Measurements from ENCODE around the gene HDAC7.
"Not testable (repeated sequence)": the region's sequence is repeated elsewhere in the genome, so short reads cannot be mapped to it uniquely, and the experiment has no call there.

HDAC7 gene

GRCh38 chr12:47816403-47817271 is 3.1 kb downstream of the HDAC7 start:
- Mint-ChIP-seq H3K36me3 (ENCODE audit: low read depth) (peaks cover 70% of the 10 kb centered on the region), H3K4me3 (peak overlapping the region; percentile 96), H3K27me3 (no peaks in the 10 kb centered on the region), H3K4me1 (ENCODE audit: low read depth) (peaks cover 74% of the 10 kb centered on the region), H3K27ac (peak overlapping the region; percentile 99), H3K9me3 (peaks cover 3% of the 10 kb centered on the region)
- no peak for DNase-seq

GRCh38 chr12:47815447-47815846 is 4.3 kb downstream of the HDAC7 start:
- not testable (repeated sequence) for H3K27me3 Mint-ChIP-seq, H3K9me3 Mint-ChIP-seq, DNase-seq
- peaks cover 75% of the 10 kb centered on the region for H3K4me1 Mint-ChIP-seq (ENCODE audit: low read depth)
- H3K4me3 Mint-ChIP-seq = peak overlapping the region; percentile 96
- peaks cover 80% of the 10 kb centered on the region for H3K36me3 Mint-ChIP-seq (ENCODE audit: low read depth)
- peak overlapping the region; percentile 99 for H3K27ac Mint-ChIP-seq

- Mint-ChIP-seq H3K27me3 (no peaks in the 10 kb centered on the region), H3K27ac (peak overlapping the region; percentile 99), H3K9me3 (peaks cover 3% of the 10 kb centered on the region), H3K4me1 (ENCODE audit: low read depth) (peaks cover 79% of the 10 kb centered on the region), H3K36me3 (ENCODE audit: low read depth) (peaks cover 84% of the 10 kb centered on the region), H3K4me3 (peak overlapping the region; percentile 96)
- DNase-seq = peak; percentile 60
Observed at GRCh38 chr12:47814539-47815170, 5.0 kb downstream of the HDAC7 start.

- peaks cover 3% of the 10 kb centered on the region for H3K9me3 Mint-ChIP-seq
- H3K4me3 Mint-ChIP-seq = peak overlapping the region; percentile 96
- no peaks in the 10 kb centered on the region for H3K27me3 Mint-ChIP-seq
- peaks cover 82% of the 10 kb centered on the region for H3K36me3 Mint-ChIP-seq (ENCODE audit: low read depth)
- peak; percentile 58 for DNase-seq
- peak overlapping the region; percentile 99 for H3K27ac Mint-ChIP-seq
- H3K4me1 Mint-ChIP-seq (ENCODE audit: low read depth) = peaks cover 86% of the 10 kb centered on the region
Observed at GRCh38 chr12:47813511-47814196, 6.0 kb downstream of the HDAC7 start.

- peak overlapping the region; percentile 96 for H3K4me3 Mint-ChIP-seq
- peaks cover 92% of the 10 kb centered on the region for H3K4me1 Mint-ChIP-seq (ENCODE audit: low read depth)
- peaks cover 77% of the 10 kb centered on the region for H3K36me3 Mint-ChIP-seq (ENCODE audit: low read depth)
- DNase-seq = peak; percentile 94
- peaks cover 3% of the 10 kb centered on the region for H3K9me3 Mint-ChIP-seq
- H3K27ac Mint-ChIP-seq = peak overlapping the region; percentile 99
- H3K27me3 Mint-ChIP-seq = no peaks in the 10 kb centered on the region
Observed at GRCh38 chr12:47812797-47813510, 6.7 kb downstream of the HDAC7 start.

DNA sequence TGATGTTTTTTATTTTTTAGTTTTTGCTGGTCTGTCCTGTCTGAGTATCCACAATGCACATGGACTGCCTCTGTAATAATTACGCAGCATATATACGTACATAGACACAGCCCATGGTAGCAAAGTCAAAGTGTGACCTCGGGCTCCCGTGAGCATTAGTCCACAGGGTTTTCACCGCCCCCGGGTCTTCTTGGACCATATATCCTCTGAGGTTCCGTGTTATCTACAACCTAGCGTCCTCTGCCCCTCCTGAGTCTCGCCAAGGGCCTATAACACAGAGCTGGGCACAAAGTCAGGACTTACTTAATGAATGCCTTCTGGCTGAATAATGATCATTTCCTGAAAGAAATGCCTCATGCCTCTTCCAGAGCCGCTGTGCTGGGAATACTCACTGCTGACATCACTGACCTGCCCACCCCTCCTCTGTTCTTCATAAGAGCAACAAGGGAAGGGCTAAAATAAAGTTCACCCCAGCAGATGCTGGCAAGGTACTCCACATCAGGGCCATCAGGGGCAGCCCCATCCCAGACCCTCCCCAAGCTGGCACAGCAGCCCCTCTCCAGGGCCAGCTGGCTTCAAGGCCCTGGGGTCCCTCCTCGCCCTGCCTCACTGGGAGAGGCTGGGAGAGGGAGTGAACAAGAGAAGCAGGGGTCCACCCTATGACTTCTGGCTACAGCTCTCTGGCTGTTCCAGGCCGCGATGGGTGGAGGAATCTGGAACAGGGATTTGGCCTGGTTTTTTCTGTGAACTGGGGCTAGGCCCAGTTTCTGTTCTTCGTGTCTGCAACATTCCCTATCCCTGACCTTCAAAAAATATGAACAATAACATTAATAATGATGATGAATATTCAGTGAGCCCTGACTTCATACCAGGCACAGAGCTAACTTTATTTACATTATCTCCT is 7.9 kb downstream of the HDAC7 start:
- H3K9me3 Mint-ChIP-seq = peaks cover 3% of the 10 kb centered on the region
- peaks cover 93% of the 10 kb centered on the region for H3K4me1 Mint-ChIP-seq (ENCODE audit: low read depth)
- DNase-seq = no peak
- peaks cover 76% of the 10 kb centered on the region for H3K36me3 Mint-ChIP-seq (ENCODE audit: low read depth)
- H3K27me3 Mint-ChIP-seq = no peaks in the 10 kb centered on the region
- H3K4me3 Mint-ChIP-seq = peak overlapping the region; percentile 96
- peak overlapping the region; percentile 99 for H3K27ac Mint-ChIP-seq

GRCh38 chr12:47811072-47811396 is 8.7 kb downstream of the HDAC7 start:
- Mint-ChIP-seq H3K36me3 (ENCODE audit: low read depth) (peaks cover 78% of the 10 kb centered on the region), H3K27ac (peak overlapping the region; percentile 99), H3K9me3 (peaks cover 3% of the 10 kb centered on the region), H3K4me1 (ENCODE audit: low read depth) (peaks cover 93% of the 10 kb centered on the region), H3K27me3 (no peaks in the 10 kb centered on the region), H3K4me3 (peak overlapping the region; percentile 96)
- no peak for DNase-seq

DNA sequence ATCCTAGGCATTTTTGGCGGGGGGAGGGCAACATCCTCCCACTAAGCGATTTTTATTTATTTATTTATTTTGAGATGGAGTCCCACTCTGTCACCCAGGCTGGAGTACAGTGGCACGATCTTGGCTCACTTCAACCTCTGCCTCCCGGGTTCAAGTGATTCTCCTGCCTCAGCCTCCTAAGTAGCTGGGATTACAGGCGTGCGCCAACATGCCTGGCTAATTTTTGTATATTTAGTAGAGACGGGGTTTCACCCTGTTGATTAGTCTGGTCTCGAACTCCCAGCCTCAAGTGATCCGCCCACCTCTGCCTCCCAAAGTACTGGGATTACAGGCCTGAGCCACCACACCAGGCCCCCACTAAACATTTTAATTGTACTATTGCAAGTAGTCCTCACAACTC is 10.2 kb downstream of the HDAC7 start:
- peak overlapping the region; percentile 99 for H3K27ac Mint-ChIP-seq
- DNase-seq, H3K27me3 Mint-ChIP-seq, H3K9me3 Mint-ChIP-seq: not testable (repeated sequence)
- H3K36me3 Mint-ChIP-seq (ENCODE audit: low read depth) = peaks cover 78% of the 10 kb centered on the region
- H3K4me1 Mint-ChIP-seq (ENCODE audit: low read depth) = peaks cover 94% of the 10 kb centered on the region
- H3K4me3 Mint-ChIP-seq = peak overlapping the region; percentile 39

DNA sequence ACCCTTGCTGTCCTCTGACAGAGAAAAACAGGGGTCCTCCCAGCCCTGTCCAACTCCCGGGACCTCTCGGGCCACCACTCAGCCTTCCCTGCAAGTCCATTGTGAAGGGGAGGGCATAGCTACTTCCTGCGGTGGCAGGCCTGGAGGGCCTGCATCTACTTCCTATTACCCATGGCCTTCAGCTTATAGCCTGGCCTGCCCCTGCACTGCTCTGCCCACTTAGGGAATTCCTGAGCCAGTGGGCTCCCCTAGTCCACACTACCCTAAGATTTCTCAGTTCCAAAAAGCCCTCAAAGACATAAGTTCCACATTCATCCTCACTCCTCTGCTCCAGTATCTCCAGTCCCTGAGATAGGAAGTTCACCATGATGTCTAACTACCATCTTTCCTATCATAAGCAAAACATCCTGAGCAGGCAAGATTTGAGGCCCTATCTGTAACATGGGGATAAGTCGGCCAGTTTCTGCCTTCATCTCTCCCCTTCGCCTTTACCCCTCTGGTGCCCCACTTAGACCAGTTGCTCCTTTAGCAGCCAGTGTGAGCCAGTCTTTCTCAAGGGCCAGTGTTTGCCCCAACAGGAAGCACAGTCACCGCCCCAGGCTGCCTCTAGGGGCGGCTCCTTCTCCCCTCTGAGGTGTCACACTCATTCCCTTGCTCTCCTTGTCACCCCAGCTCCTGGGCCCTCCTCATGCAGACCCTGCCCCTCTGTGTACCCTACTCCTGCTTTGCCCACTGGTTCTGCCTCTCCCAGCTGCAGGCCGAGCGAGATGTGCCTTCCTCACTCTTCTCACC is 10.9 kb downstream of the HDAC7 start:
- DNase-seq = peak; percentile 73
- peak overlapping the region; percentile 67 for H3K4me3 Mint-ChIP-seq
- H3K36me3 Mint-ChIP-seq (ENCODE audit: low read depth) = peaks cover 78% of the 10 kb centered on the region
- H3K4me1 Mint-ChIP-seq (ENCODE audit: low read depth) = peaks cover 94% of the 10 kb centered on the region
- peak overlapping the region; percentile 96 for H3K27ac Mint-ChIP-seq
- no peaks in the 10 kb centered on the region for H3K27me3 Mint-ChIP-seq
- no peaks in the 10 kb centered on the region for H3K9me3 Mint-ChIP-seq

- peaks cover 94% of the 10 kb centered on the region for H3K4me1 Mint-ChIP-seq (ENCODE audit: low read depth)
- no peaks in the 10 kb centered on the region for H3K9me3 Mint-ChIP-seq
- H3K4me3 Mint-ChIP-seq = peak overlapping the region; percentile 67
- H3K27ac Mint-ChIP-seq = peak overlapping the region; percentile 96
- DNase-seq = peak; percentile 85
- H3K36me3 Mint-ChIP-seq (ENCODE audit: low read depth) = peaks cover 78% of the 10 kb centered on the region
- H3K27me3 Mint-ChIP-seq = no peaks in the 10 kb centered on the region
Observed at GRCh38 chr12:47808050-47808449, 11.7 kb downstream of the HDAC7 start.

DNA sequence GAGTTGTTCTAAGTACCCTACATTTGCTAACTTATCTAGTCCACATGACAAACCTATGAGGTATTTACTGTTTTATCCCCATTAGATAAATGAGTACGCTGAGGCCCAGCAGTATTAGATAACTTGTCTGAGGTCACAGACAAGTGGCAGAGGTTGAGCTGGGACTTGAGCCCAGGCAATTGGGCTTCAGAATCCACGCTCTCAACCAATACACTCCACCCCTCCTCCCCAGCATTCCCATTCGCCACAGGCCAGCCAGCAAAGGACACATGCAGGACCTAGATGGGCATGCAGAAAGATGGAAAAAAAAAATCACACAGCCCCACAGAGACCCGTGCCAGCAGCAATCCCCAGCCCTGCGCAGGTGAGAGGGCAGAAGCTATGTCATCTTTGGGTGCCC is 12.4 kb downstream of the HDAC7 start:
- Mint-ChIP-seq H3K36me3 (ENCODE audit: low read depth) (peaks cover 82% of the 10 kb centered on the region), H3K4me3 (peak overlapping the region; percentile 67), H3K27me3 (no peaks in the 10 kb centered on the region), H3K4me1 (ENCODE audit: low read depth) (peaks cover 96% of the 10 kb centered on the region), H3K9me3 (no peaks in the 10 kb centered on the region), H3K27ac (peak overlapping the region; percentile 96)
- DNase-seq = no peak

GRCh38 chr12:47805417-47805816 is 14.3 kb downstream of the HDAC7 start:
- DNase-seq = no peak
- peaks cover 95% of the 10 kb centered on the region for H3K4me1 Mint-ChIP-seq (ENCODE audit: low read depth)
- H3K27ac Mint-ChIP-seq = peak overlapping the region; percentile 96
- H3K36me3 Mint-ChIP-seq (ENCODE audit: low read depth) = peaks cover 84% of the 10 kb centered on the region
- peak overlapping the region; percentile 29 for H3K4me3 Mint-ChIP-seq
- H3K9me3 Mint-ChIP-seq = no peaks in the 10 kb centered on the region
- no peaks in the 10 kb centered on the region for H3K27me3 Mint-ChIP-seq

- no peak for DNase-seq
- no peak overlapping the region for H3K4me3 Mint-ChIP-seq
- H3K27ac Mint-ChIP-seq = peak overlapping the region; percentile 96
- H3K9me3 Mint-ChIP-seq = no peaks in the 10 kb centered on the region
- peaks cover 88% of the 10 kb centered on the region for H3K36me3 Mint-ChIP-seq (ENCODE audit: low read depth)
- H3K4me1 Mint-ChIP-seq (ENCODE audit: low read depth) = peaks cover 94% of the 10 kb centered on the region
- no peaks in the 10 kb centered on the region for H3K27me3 Mint-ChIP-seq
Observed at GRCh38 chr12:47804171-47804570, 15.5 kb downstream of the HDAC7 start.

All from activated T-cell treated with anti-CD3 and anti-CD28 coated beads, Interleukin-2, amount 50 U/mL, for 24 hours (primary cell).